Ovary (tissue), 3 donors: ENCODE results near the gene TMEM126B.
"Not testable (repeated sequence)": the region's sequence is repeated elsewhere in the genome, so short reads cannot be mapped to it uniquely, and the experiment has no call there.

Source experiments
- EP300 ChIP-seq: sonication (generic); formaldehyde crosslinking; IDR thresholded peaks from one replicate; pipeline ENCODE4 v1.6.1; 2017; ENCODE audit warnings: antibody characterized with exemption
- POLR2A ChIP-seq: fragments of 450-650 bp; IDR thresholded peaks from one replicate; pipeline ENCODE4 v1.6.1; 2017; ENCODE audit warnings: antibody characterized with exemption, mild to moderate bottlenecking, moderate library complexity
- TF ChIP-seq, protein P1 (sequence below), 3 donors: fragments of 450-650 bp in 2 of 3; fragments of 200-600 bp in 1 of 3; IDR thresholded peaks; one replicate each; pipeline versions ENCODE4 v1.5.1 to v1.8.0; 2016 to 2022; ENCODE audit warnings: antibody characterized with exemption in 3 of 3, mild to moderate bottlenecking in 1 of 3
- donor health status: DM: no; HTN: no; CAD: no.

DNA sequence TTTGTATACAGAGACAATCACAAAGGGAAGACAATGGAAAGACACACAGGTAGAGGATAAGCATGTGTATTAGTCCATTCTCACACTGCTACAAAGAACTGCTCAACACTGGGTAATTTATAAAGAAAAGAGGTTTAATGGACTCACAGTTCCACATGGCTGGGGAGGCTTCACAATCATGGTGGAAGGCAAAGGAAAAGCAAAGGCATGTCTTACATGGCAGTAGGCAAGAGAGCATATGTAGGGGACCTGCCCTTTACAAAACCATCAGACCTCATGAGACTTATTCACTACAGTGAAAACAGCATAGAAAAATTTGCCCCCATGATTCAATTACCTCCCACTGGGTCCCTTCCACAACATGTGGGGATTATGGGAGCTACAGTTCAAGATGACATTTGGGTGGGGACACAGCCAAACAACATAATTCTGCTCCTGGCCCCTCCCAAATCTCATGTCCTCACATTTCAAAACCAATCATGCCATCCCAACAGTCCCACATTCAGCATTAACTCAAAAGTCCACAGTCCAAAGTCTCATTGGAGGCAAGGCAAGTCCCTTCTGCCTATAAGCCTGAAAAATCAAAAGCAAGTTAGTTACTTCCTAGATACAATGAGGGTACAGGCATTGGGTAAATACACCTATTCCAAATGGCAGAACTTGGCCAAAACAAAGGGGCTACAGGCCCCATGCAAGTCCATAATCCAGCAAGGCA, 42.7 kb downstream of the TMEM126B start:
- TF ChIP-seq POLR2A, EP300: not testable (repeated sequence)
- TF ChIP-seq, protein P1, sequence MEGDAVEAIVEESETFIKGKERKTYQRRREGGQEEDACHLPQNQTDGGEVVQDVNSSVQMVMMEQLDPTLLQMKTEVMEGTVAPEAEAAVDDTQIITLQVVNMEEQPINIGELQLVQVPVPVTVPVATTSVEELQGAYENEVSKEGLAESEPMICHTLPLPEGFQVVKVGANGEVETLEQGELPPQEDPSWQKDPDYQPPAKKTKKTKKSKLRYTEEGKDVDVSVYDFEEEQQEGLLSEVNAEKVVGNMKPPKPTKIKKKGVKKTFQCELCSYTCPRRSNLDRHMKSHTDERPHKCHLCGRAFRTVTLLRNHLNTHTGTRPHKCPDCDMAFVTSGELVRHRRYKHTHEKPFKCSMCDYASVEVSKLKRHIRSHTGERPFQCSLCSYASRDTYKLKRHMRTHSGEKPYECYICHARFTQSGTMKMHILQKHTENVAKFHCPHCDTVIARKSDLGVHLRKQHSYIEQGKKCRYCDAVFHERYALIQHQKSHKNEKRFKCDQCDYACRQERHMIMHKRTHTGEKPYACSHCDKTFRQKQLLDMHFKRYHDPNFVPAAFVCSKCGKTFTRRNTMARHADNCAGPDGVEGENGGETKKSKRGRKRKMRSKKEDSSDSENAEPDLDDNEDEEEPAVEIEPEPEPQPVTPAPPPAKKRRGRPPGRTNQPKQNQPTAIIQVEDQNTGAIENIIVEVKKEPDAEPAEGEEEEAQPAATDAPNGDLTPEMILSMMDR (IDR thresholded peaks at IDR 0.05), result not testable (repeated sequence)
